ENCODE data around the gene NDST1. TPM values are rescaled to one million over a fixed set of nuclear protein-coding genes. Genes with fewer than 3 reads are reported as not detected.

Gene NDST1
- total and polyA plus RNA-seq, 8 donors: 52.2 to 100 (median 71.3) TPM

DNA sequence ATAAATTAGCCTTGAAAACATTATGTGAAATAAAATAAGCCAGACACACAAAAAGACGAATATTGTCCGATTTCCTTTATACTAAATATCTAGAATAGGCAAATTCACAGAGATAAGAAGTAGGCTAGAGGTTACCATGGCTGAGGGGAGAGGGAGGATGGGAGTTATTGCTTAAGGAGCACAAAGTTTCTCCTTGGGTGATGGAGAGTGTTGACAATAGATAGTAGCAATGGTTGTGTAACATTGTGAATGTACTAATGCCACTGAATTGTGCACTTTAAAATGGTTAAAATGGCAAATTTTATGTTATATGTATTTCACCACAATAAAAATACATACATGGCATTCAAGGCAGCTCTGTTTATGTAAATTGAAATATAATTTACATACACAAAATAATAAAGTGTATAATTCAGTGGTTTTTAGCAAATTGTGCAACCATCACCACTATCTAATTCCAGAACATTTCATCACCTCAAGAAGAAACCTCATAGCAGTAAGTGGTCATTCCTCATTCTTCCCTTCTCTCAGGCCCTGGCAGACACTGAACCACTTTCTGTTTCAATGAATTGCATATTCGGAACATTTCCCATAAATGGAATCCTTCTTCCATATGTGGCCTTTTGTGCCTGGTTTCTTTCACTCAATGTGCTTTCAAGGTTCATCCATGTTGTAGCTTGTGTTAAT is 59.2 kb downstream of the NDST1 start:
- Histone ChIP-seq H3K27me3 (no peaks in the 10 kb centered on the region), H3K27ac (peak overlapping the region; percentile 34 to 63), H3K36me3 (no peaks in the 10 kb centered on the region), H3K9me3 (no peaks in the 10 kb centered on the region), H3K4me3 (no peak overlapping the region), H3K4me1 (peaks cover 6 to 12% of the 10 kb centered on the region in 2 donors)
- peak; percentile 87 for ATAC-seq
- intact Hi-C loops (cut with DNase I): loop anchor here in 1 of 2 donors (10.0 kb wide), 1 partner anchor 278 kb away; the partner anchor contains the start of gene IRGM
- DNase-seq: no peak
- TF ChIP-seq, protein P1, sequence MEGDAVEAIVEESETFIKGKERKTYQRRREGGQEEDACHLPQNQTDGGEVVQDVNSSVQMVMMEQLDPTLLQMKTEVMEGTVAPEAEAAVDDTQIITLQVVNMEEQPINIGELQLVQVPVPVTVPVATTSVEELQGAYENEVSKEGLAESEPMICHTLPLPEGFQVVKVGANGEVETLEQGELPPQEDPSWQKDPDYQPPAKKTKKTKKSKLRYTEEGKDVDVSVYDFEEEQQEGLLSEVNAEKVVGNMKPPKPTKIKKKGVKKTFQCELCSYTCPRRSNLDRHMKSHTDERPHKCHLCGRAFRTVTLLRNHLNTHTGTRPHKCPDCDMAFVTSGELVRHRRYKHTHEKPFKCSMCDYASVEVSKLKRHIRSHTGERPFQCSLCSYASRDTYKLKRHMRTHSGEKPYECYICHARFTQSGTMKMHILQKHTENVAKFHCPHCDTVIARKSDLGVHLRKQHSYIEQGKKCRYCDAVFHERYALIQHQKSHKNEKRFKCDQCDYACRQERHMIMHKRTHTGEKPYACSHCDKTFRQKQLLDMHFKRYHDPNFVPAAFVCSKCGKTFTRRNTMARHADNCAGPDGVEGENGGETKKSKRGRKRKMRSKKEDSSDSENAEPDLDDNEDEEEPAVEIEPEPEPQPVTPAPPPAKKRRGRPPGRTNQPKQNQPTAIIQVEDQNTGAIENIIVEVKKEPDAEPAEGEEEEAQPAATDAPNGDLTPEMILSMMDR (IDR thresholded peaks at IDR 0.05): no peak

DNA sequence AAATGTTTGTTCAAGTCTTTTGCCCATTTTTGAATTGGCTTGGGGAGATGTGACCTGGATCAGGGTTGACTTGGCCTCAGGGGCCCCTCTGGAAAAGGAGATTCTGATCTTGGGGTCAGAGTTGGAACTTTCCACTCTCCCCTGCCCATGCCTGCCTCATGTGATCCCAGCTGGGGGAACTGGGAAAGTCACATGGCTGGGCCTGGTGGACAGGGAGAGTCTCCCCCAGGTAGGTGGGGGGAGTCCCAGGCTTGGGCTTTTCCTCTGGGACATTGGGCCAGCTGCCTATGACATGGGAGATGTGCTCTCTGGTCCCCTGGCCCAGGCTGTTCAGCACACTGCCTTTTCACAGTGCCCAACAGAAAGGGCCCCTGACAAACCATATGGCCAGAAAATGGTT is 60.7 kb downstream of the NDST1 start:
- no peak overlapping the region for H3K27ac ChIP-seq
- intact Hi-C loops (cut with DNase I): loop anchor here in 1 of 2 donors (10.0 kb wide), 1 partner anchor 276 kb away; the partner anchor contains the start of gene IRGM
- H3K4me1 ChIP-seq: peaks cover 6 to 12% of the 10 kb centered on the region in 2 donors
- ATAC-seq: no peak
- H3K9me3 ChIP-seq: no peaks in the 10 kb centered on the region
- H3K36me3 ChIP-seq: no peaks in the 10 kb centered on the region
- no peak overlapping the region for H3K4me3 ChIP-seq
- H3K27me3 ChIP-seq: no peaks in the 10 kb centered on the region
- no peak for DNase-seq
- TF ChIP-seq, protein P1 (IDR thresholded peaks at IDR 0.05): no peak

DNA sequence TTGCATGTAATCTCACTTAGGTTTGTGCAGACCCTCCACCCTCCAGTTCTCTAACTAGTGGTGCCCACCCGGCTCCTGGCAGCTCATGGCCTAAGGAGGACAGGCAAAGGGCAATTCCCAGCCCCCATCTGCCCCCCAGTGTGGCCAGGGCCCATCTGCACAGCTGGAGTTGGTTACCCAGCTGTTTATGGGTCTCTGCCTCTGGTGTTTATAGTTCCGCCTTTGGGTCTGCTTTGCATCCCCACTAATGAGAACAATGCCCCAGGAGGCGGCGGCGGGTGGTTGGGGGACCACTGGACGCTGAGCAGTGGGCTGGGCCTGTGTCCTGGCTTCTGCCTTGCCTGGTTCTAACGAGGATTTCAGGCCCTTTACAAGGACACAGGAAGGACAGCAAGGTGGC is 62.4 kb downstream of the NDST1 start:
- intact Hi-C loops (cut with DNase I): loop anchor here in 1 of 2 donors (10.0 kb wide), 1 partner anchor 74 kb away; the partner anchor contains the start of gene SYNPO
- Histone ChIP-seq H3K36me3 (no peaks in the 10 kb centered on the region), H3K4me1 (peaks cover 6 to 12% of the 10 kb centered on the region in 2 donors), H3K9me3 (no peaks in the 10 kb centered on the region), H3K27me3 (no peaks in the 10 kb centered on the region), H3K4me3 (no peak overlapping the region), H3K27ac (no peak overlapping the region)
- ATAC-seq (no peak), DNase-seq (peak in 1 of 4 donors; percentile 14)
- TF ChIP-seq, protein P1 (IDR thresholded peaks at IDR 0.05): no peak

DNA sequence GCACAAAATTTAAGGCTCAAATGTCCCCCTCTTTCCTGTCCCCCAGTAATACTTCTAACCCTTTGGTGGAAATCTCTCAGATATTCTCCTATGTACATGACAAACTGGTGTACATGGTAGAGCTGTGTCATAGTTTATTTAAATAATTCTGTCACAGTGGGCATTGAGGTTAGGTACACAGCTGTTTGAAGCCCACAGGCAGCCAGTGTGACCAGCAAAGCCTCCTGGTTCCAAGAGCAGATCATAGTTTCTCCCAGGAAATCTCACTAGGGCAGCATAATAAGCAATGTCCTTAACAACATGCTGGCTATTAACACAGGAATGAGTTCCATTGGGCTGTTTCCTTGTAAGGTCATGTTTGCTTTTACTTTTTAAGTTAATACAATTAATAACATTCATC is 63.9 kb downstream of the NDST1 start:
- intact Hi-C loops (cut with DNase I): loop anchor here in 1 of 2 donors (10.0 kb wide), 1 partner anchor 73 kb away; the partner anchor contains the start of gene SYNPO
- Histone ChIP-seq H3K4me3 (no peak overlapping the region), H3K27ac (no peak overlapping the region), H3K27me3 (no peaks in the 10 kb centered on the region), H3K9me3 (no peaks in the 10 kb centered on the region), H3K36me3 (no peaks in the 10 kb centered on the region), H3K4me1 (peaks cover 6 to 12% of the 10 kb centered on the region in 2 donors)
- ATAC-seq: no peak
- DNase-seq: no peak
- TF ChIP-seq, protein P1 (IDR thresholded peaks at IDR 0.05): no peak

DNA sequence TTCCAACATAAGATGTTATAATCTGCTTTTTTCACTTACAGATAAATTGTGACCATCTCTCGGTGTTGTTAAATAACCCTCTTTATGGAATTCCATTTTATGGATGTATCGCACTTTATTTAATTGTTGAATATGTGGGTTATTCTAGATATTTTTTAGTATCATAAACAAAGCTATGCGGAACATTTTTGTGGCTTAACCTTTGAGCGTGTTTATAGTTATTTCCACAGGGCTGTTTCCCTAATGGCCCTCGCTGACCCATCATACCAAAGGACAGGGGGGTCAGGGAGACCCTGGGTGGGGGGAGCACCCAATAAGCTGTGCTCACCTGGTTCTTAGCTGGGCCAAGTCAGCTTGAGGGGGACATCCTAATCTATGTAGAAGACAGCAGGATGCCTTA is 65.3 kb downstream of the NDST1 start:
- H3K4me3 ChIP-seq: no peak overlapping the region
- TF ChIP-seq, protein P1 (IDR thresholded peaks at IDR 0.05): no peak
- H3K9me3 ChIP-seq: no peaks in the 10 kb centered on the region
- DNase-seq: peak in 1 of 4 donors; percentile 5
- no peaks in the 10 kb centered on the region for H3K4me1 ChIP-seq
- intact Hi-C loops (cut with DNase I): loop anchor here in 1 of 2 donors (10.0 kb wide), 1 partner anchor 72 kb away; the partner anchor contains the start of gene SYNPO
- ATAC-seq: no peak
- H3K27ac ChIP-seq: no peak overlapping the region
- no peaks in the 10 kb centered on the region for H3K27me3 ChIP-seq
- H3K36me3 ChIP-seq: no peaks in the 10 kb centered on the region
